ES-I3 (cell line): ENCODE results near the gene ACTL6A.

Experiments
- H3K36me3 ChIP-seq: 2 replicates; pipeline ENCODE4 v1.6.1; 2013; ENCODE audit warnings: mild to moderate bottlenecking, low read length, control low read depth, moderate library complexity; ENCODE audit not compliant: insufficient read depth
- H3K4me1 ChIP-seq: 2 replicates; pipeline ENCODE4 v1.6.1; 2013; ENCODE audit warnings: mild to moderate bottlenecking, control low read depth, low read length; ENCODE audit not compliant: insufficient read depth
- H3K9ac ChIP-seq: 2 replicates; pipeline ENCODE4 v1.6.1; 2013; ENCODE audit warnings: low read depth, mild to moderate bottlenecking, low read length, moderate library complexity
- H3K9me3 ChIP-seq: 2 replicates; pipeline ENCODE4 v1.6.1; 2013; ENCODE audit warnings: mild to moderate bottlenecking, low read length, moderate library complexity; ENCODE audit not compliant: control insufficient read depth, insufficient read depth

ACTL6A gene

DNA sequence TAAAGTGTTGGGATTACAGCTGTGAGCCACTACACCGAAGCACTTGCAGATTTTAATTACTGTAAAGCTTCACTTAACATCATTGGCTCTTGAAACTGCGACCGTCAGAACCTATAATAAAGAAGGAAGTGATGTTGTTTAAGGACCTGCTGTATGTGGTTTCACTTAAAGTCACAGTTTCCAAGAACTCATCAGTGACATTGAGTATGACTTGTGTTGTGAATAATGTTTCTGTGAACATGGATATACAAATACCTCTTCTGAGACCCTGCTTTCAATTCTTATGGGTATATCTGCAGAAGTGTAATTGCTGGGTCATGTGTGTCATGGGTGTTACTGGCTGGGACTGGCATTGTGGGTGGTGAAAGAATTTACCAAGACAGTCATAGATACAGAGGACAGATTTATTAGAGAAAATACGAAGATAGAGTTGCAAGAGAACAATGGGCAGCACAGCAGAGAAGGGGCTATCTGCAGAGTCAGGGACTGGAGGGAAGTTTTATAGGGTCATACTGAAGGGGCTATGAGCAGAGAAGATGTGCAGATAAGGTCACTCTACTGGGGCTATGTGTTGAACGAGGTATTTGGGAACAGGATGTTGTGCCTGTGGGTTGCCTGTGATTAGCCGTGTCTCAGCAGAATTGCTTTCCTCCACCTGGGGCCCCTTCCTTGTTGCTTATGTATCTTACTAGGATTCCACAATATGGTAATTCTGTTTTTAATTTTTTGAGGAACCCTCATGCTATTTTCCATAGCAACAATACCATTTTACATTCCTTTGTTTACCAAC is 46.4 kb downstream of the ACTL6A start:
- Histone ChIP-seq H3K9ac (no peak overlapping the region), H3K4me1 (no peaks in the 10 kb centered on the region)

GRCh38 chr3:179610066-179610465 is 47.3 kb downstream of the ACTL6A start:
- Histone ChIP-seq H3K9ac (no peak overlapping the region), H3K9me3 (no peaks in the 10 kb centered on the region), H3K4me1 (no peaks in the 10 kb centered on the region), H3K36me3 (peaks cover 2% of the 10 kb centered on the region; the same call in 1 of the 2 replicates)

More for the DNA sequence above, 46.4 kb downstream of the ACTL6A start:
- Histone ChIP-seq H3K9me3 (no peaks in the 10 kb centered on the region), H3K36me3 (peaks cover 2% of the 10 kb centered on the region; the same call in 1 of the 2 replicates)

GRCh38 chr3:179613807-179614206 is 51.1 kb downstream of the ACTL6A start:
- Histone ChIP-seq H3K4me1 (no peaks in the 10 kb centered on the region), H3K9ac (no peak overlapping the region), H3K9me3 (no peaks in the 10 kb centered on the region), H3K36me3 (peaks cover 8% of the 10 kb centered on the region)

DNA sequence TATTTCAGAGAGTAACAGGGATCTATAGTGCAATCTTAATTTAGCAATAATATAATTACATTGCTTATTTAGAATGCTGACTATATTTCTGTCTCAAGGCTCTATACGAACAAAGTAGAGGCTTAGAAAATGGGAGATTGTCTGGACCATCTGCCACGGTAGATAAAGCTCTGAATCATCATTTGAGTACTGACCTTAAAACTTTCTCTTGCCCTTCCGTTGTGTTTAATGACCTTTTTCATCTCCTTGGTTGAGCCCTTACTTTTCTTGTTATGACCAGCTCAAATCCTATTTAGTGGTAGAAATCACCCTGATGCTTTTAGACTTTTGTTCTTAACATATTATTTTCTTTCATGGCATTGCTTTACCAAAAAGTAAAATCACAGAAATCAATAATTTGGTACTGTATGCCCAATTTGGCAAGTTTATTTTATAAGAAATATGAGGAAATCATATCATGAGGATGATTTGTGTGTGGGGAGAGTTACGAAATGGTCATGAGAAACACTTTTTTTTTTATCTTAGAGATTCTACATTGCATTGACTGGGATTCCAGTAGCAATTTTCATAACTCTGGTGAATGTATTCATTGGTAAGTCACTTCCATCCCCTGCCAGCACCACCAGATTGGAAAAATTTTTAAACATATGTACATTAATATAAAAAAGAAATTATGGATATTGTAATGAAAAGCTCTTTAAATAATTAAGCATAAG is 52.9 kb downstream of the ACTL6A start:
- Histone ChIP-seq H3K9ac (no peak overlapping the region), H3K4me1 (no peaks in the 10 kb centered on the region), H3K9me3 (no peaks in the 10 kb centered on the region), H3K36me3 (peaks cover 8% of the 10 kb centered on the region; the same call in 1 of the 2 replicates)

GRCh38 chr3:179622023-179622422 is 59.3 kb downstream of the ACTL6A start:
- Histone ChIP-seq H3K4me1 (no peaks in the 10 kb centered on the region), H3K36me3 (peaks cover 13% of the 10 kb centered on the region; the same call in 1 of the 2 replicates), H3K9me3 (no peaks in the 10 kb centered on the region), H3K9ac (no peak overlapping the region)

GRCh38 chr3:179624451-179624850 is 61.7 kb downstream of the ACTL6A start:
- Histone ChIP-seq H3K9ac (no peak overlapping the region), H3K36me3 (peaks cover 5% of the 10 kb centered on the region; the same call in 1 of the 2 replicates), H3K9me3 (no peaks in the 10 kb centered on the region), H3K4me1 (no peaks in the 10 kb centered on the region)

DNA sequence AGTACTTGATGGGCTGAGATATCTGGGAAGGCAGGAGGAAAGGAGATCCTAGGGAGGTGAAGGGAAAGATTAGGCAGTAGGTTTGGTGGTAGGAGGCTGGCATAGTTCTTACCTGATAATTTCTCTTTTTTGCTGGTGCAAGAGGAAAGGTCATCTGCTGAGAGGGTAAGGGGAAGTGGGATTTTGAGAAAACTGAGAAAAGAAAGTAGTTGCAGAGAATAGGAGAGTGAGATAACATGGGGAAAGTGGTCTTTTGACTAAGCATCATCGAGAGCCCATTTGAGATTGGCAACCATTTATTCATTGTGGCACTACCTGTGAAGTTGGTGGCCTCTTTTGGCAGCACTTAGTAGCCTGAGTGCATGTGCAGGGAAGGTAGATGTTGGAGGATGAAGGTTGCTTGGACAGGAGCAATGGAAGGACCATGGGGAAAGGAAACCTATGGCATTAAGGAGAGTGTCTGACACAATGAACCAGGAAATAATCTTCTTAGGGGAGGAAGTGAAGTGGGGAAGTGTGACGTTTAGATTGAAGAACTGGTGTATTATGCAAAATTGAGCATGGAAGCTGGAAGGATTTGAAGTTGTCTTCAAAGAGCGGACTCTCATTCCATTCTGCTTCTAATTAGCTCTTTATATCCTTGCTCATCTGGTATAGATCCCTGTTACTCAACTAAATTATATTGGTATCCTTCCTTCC is 68.2 kb downstream of the ACTL6A start:
- Histone ChIP-seq H3K9me3 (no peaks in the 10 kb centered on the region), H3K36me3 (no peaks in the 10 kb centered on the region), H3K4me1 (no peaks in the 10 kb centered on the region), H3K9ac (no peak overlapping the region)
